Panc1 (cell line): ENCODE measurements around the gene UGT2B28. TPM values are rescaled to one million over a fixed set of nuclear protein-coding genes. Genes with fewer than 3 reads are reported as not detected.

Experiments used
- ATAC-seq: fragments of 200-7000 bp; cut with Tn5 transposase; 2 replicates; pipeline ENCODE4 v1.9.1; 2020; ENCODE audit warnings: mild to moderate bottlenecking, moderate library complexity
- BruUV-seq: library from RNA; stranded (reverse); fragments of 400-500 nt; replicated peaks from 2 replicates; lab custom pipeline; 2021; lab: Mats Ljungman, UMichigan
- CTCF ChIA-PET: fragments of 300-600 bp; sonication (Branson Sonifier 250); formaldehyde crosslinking; loops from one replicate; lab custom pipeline; 2022; ENCODE audit warnings: antibody characterized with exemption; lab: Charles Lee
- POLR2A ChIA-PET: fragments of 300-600 bp; sonication (Branson Sonifier 250); formaldehyde crosslinking; loops from one replicate; lab custom pipeline; 2022; ENCODE audit warnings: antibody characterized with exemption; lab: Charles Lee
- DNase-seq: peaks from one replicate; pipeline ENCODE4 v3.0.0-alpha.2; 2010; ENCODE audit warnings: low read depth, low spot score
- H3K27ac ChIP-seq: 2 replicates; pipeline ENCODE4 v1.5.1; 2011; ENCODE audit warnings: mild to moderate bottlenecking, low read length, inconsistent platforms
- H3K27me3 ChIP-seq: fragments of 200-500 bp; sonication (Bioruptor generic); 2 replicates; pipeline ENCODE4 v1.6.0; 2014; ENCODE audit warnings: low read length, inconsistent platforms; ENCODE audit not compliant: control insufficient read depth, insufficient read depth
- H3K36me3 ChIP-seq: fragments of 200-500 bp; sonication (Bioruptor generic); 2 replicates; pipeline ENCODE4 v1.5.1; 2014; ENCODE audit warnings: inconsistent platforms, mild to moderate bottlenecking, low read length, moderate library complexity; ENCODE audit not compliant: control insufficient read depth, insufficient read depth
- H3K4me1 ChIP-seq: 2 replicates; pipeline ENCODE4 v1.5.1; 2011; ENCODE audit warnings: inconsistent platforms, mild to moderate bottlenecking, low read length, moderate library complexity; ENCODE audit not compliant: control insufficient read depth, insufficient read depth
- H3K4me3 ChIP-seq, 2 experiments: 2 replicates each; pipeline ENCODE4 v1.5.1; 2011 to 2012; ENCODE audit warnings: low read depth in 2 of 2, low read length in 2 of 2, mild to moderate bottlenecking in 2 of 2, inconsistent platforms in 1 of 2, moderate library complexity in 1 of 2
- H3K9me3 ChIP-seq: fragments of 200-500 bp; sonication (Bioruptor generic); 2 replicates; pipeline ENCODE4 v1.5.1; 2014; ENCODE audit warnings: low read depth, mild to moderate bottlenecking, inconsistent platforms, low read length, moderate library complexity; ENCODE audit not compliant: control insufficient read depth, insufficient read depth
- POLR2AphosphoS5 ChIP-seq: IDR thresholded peaks from 2 replicates; pipeline ENCODE4 v1.6.1; 2012; ENCODE audit warnings: mild to moderate bottlenecking, low read depth, low read length, moderate library complexity
- SIN3A ChIP-seq: IDR thresholded peaks from 2 replicates; pipeline ENCODE4 v1.6.1; 2012; ENCODE audit warnings: low read depth, mild to moderate bottlenecking, low read length, moderate library complexity, borderline replicate concordance; ENCODE audit not compliant: insufficient read depth
- TCF7L2 ChIP-seq: IDR thresholded peaks from 2 replicates; pipeline ENCODE4 v1.6.1; 2011; ENCODE audit warnings: mild to moderate bottlenecking, low read depth, low read length, inconsistent platforms
- in situ Hi-C: cut with HindIII; loops from 2 replicates; pipeline ENCODE4 v1.10.0; 2016; ENCODE audit warnings: low sequenced_read_pairs, low pct_unique_long_range_greater_than_20kb
- intact Hi-C: fragments of 100-400 bp; cut with micrococcal nuclease; formaldehyde crosslinking; loops from one replicate; pipeline ENCODE4 v1.10.0; 2022; ENCODE audit not compliant: unreplicated experiment
- total RNA-seq: library from RNA; stranded (reverse); gene quantifications from one replicate; pipeline ENCODE4 v1.2.1, GENCODE V29; 2021; ENCODE audit not compliant: unreplicated experiment
- TF ChIP-seq, protein P1 (sequence below), 2 experiments: IDR thresholded peaks; 2 replicates each; pipeline ENCODE4 v1.6.1; 2011 to 2012; ENCODE audit warnings: low read depth in 2 of 2, control low read depth in 1 of 2, low read length in 1 of 2, mild to moderate bottlenecking in 1 of 2, moderate library complexity in 1 of 2; ENCODE audit not compliant: insufficient read depth in 1 of 2
- TF ChIP-seq, protein P2 (sequence below): fragments of 450-650 bp; IDR thresholded peaks from 2 replicates; pipeline ENCODE4 v1.5.1; 2017; ENCODE audit warnings: mild to moderate bottlenecking

Gene UGT2B28
- total RNA-seq, 1 experiment from 2014 or later, result not detected

DNA sequence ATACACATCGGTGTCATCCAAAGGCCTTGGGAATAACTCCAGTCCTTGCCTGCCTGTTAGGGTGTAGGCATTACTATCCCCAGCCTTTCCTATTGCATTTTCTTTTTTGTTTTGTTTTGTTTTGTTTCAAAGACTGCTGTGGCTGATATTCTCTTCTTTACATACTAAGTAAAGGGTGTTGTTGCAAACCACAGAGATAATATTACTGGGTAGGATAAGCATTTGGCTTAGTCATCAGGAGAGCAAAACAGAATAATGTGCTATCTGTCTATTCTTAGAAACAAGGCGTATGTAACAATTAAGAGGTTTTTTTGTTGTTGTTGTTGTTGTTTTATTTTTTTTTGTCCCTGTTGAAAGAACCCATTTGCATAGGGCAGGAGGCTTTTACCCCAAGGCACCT lies 41.8 kb downstream of the UGT2B28 start:
- ATAC-seq, result no peak
- CTCF ChIA-PET, result no interaction called here
- Histone ChIP-seq H3K9me3 (no peaks in the 10 kb centered on the region), H3K27ac (no peak overlapping the region), H3K36me3 (no peaks in the 10 kb centered on the region), H3K4me1 (no peaks in the 10 kb centered on the region), H3K4me3 (no peak overlapping the region), H3K27me3 (no peaks in the 10 kb centered on the region)
- DNase-seq, result no peak
- POLR2A ChIA-PET, result no interaction called here
- no TSS peak for BruUV-seq
- in situ Hi-C loops (no loop called here), intact Hi-C loops (no loop called here)
- TF ChIP-seq SIN3A (no peak), POLR2AphosphoS5 (no peak), TCF7L2 (no peak)
- TF ChIP-seq, protein P1, sequence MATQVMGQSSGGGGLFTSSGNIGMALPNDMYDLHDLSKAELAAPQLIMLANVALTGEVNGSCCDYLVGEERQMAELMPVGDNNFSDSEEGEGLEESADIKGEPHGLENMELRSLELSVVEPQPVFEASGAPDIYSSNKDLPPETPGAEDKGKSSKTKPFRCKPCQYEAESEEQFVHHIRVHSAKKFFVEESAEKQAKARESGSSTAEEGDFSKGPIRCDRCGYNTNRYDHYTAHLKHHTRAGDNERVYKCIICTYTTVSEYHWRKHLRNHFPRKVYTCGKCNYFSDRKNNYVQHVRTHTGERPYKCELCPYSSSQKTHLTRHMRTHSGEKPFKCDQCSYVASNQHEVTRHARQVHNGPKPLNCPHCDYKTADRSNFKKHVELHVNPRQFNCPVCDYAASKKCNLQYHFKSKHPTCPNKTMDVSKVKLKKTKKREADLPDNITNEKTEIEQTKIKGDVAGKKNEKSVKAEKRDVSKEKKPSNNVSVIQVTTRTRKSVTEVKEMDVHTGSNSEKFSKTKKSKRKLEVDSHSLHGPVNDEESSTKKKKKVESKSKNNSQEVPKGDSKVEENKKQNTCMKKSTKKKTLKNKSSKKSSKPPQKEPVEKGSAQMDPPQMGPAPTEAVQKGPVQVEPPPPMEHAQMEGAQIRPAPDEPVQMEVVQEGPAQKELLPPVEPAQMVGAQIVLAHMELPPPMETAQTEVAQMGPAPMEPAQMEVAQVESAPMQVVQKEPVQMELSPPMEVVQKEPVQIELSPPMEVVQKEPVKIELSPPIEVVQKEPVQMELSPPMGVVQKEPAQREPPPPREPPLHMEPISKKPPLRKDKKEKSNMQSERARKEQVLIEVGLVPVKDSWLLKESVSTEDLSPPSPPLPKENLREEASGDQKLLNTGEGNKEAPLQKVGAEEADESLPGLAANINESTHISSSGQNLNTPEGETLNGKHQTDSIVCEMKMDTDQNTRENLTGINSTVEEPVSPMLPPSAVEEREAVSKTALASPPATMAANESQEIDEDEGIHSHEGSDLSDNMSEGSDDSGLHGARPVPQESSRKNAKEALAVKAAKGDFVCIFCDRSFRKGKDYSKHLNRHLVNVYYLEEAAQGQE (IDR thresholded peaks at IDR 0.05; ENCODE audit: insufficient read depth in 1 of 2, low read depth in 2 of 2, low read length in 1 of 2), result no peak
- TF ChIP-seq, protein P2, sequence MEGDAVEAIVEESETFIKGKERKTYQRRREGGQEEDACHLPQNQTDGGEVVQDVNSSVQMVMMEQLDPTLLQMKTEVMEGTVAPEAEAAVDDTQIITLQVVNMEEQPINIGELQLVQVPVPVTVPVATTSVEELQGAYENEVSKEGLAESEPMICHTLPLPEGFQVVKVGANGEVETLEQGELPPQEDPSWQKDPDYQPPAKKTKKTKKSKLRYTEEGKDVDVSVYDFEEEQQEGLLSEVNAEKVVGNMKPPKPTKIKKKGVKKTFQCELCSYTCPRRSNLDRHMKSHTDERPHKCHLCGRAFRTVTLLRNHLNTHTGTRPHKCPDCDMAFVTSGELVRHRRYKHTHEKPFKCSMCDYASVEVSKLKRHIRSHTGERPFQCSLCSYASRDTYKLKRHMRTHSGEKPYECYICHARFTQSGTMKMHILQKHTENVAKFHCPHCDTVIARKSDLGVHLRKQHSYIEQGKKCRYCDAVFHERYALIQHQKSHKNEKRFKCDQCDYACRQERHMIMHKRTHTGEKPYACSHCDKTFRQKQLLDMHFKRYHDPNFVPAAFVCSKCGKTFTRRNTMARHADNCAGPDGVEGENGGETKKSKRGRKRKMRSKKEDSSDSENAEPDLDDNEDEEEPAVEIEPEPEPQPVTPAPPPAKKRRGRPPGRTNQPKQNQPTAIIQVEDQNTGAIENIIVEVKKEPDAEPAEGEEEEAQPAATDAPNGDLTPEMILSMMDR, result no peak

DNA sequence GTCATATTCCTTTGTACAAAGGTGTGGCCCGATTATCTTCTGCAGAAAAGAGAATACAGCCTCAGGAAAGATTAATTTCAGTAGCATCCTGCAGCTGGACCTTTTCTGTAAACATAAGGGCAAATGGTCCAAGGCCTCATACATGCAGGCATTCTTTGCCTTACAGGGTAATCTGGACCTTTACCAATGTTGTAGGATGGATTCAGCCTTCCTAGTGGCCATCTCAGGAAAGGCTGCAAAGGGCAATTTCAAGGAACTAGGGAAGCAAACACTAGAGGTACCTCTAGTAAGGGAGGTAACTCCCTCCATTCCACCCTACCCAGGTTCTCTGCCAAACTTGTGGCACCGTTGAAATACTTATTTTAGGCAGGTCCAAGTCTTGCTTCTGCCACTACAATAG lies 43.0 kb downstream of the UGT2B28 start:
- H3K27ac ChIP-seq, result no peak overlapping the region
- no TSS peak for BruUV-seq
- H3K9me3 ChIP-seq, result no peaks in the 10 kb centered on the region
- no peak overlapping the region for H3K4me3 ChIP-seq
- no peaks in the 10 kb centered on the region for H3K36me3 ChIP-seq
- intact Hi-C loops (no loop called here), in situ Hi-C loops (no loop called here)
- DNase-seq, result no peak
- no peak for TF ChIP-seq SIN3A
- TF ChIP-seq, protein P2, result no peak
- no peak for TF ChIP-seq POLR2AphosphoS5
- TF ChIP-seq TCF7L2, result no peak
- TF ChIP-seq, protein P1 (IDR thresholded peaks at IDR 0.05; ENCODE audit: insufficient read depth in 1 of 2, low read depth in 2 of 2, low read length in 1 of 2), result no peak
- POLR2A ChIA-PET, result no interaction called here
- no peaks in the 10 kb centered on the region for H3K27me3 ChIP-seq
- ATAC-seq, result no peak
- CTCF ChIA-PET, result no interaction called here
- H3K4me1 ChIP-seq, result no peaks in the 10 kb centered on the region
